CD4-positive, alpha-beta T cell treated with Interferon alpha-2 for 1 hour (primary cell): ENCODE data around the gene CT55.
"Not testable (repeated sequence)": the region's sequence is repeated elsewhere in the genome, so short reads cannot be mapped to it uniquely, and the experiment has no call there.

ENCODE experiments used
- DNase-seq, 2 donors: peaks; one replicate each; pipeline ENCODE4 v3.0.0-alpha.2; 2020 to 2022

The CT55 gene, protein sequence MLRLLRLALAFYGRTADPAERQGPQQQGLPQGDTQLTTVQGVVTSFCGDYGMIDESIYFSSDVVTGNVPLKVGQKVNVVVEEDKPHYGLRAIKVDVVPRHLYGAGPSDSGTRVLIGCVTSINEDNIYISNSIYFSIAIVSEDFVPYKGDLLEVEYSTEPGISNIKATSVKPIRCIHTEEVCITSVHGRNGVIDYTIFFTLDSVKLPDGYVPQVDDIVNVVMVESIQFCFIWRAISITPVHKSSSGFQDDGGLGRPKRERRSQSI

DNA sequence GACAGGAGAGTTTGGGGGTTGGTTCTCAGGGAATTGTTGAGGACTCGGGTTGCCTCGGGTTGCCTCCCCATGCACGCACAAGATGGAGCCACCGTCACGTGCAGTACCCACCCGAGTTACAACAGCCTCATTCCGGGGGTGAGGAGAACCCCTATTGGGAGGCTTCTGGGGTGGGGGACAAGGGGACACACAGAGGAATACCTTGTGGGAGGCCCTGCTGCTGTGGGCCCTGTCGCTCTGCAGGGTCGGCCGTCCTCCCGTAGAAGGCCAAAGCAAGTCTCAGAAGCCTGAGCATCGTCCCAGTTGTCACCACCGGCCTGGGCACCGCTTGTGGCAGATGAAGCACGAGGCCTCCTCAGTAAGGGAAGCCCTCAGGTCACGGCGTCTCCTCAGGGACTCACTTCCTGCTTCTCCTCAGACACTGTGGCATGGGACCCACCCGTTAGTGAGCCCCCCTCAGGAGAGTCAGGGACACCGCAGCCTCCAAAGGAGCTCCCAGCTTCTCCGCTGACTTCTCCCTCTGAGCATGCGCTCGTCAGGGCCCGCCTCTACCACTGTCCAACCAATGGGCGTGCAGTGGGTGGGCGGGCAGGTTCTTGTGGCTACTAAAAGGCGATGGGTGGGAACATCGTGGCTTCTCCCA lies at the start of gene CT55:
CT55 (minus strand) TSS at position 522 of the 643 bp plus-strand sequence; CDS start at position 295, 227 bp downstream.
- no peak for DNase-seq

DNA sequence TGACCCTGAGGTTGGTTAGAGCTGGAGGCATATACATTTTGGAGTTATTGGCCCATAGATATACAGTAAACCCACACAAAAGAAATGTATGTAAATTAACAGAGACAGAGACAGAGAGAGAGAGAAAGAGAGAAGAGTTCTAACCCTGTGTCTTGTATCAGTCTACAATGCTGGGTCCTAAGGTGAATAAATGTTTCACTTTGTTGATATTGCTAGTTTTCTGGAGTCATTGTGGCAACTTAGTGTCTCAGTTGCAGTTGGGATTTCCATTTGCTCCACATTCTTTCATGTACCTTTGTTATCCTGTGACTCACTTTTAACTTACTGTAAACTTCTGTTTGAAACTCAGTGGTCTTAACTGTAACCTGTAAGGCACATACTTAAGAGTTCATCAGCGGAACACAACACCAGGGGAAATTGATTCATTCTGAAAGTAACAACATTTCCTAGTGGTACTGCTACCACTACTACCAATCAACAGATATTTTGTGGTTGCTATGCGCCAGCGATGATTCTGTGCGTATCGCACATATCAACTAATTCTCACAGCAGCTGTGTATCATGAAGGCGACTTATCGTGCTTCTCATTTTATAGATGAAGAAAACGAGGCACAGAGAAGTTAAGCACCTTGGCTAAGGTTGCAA lies 42.1 kb upstream of the CT55 start:
- peak in 1 of 2 donors; percentile 30 for DNase-seq

DNA sequence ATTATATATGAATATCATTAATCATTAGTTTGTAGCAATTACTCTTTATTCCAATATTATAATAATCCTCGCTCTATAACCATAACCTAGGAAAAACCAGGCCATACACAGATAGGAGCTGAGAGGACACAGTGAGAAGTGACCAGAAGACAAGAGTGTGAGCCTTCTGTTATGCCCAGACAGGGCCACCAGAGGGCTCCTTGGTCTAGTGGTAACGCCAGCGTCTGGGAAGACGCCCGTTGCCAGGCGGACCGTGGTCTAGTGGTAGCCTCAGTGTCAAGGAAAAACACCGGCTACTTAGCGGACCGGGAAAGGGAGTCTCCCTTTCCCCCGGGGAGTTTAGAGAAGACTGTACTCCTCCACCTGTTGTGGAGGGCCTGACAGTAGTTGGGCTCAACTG lies 35.2 kb upstream of the CT55 start:
- DNase-seq, result peak in 1 of 2 donors; percentile 43

DNA sequence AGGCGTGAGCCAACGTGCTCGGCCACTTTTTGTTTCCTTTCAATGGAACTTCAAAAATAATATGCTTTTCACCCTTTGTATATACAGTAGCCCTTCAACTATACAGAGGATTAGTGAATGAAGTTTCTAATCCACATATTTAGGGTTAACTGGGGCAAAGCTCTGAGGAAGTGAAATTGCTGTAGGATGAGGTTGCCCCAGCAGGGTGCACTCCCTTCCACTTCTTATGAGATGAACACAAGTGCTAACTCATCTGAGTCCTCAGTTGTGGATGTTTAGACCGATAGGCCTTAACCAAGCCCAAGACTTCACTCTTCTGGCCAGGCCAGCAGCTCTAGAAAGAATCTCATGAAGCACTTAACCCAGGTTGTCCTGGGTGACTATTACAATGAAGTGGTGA lies 29.1 kb upstream of the CT55 start:
- no peak for DNase-seq

DNA sequence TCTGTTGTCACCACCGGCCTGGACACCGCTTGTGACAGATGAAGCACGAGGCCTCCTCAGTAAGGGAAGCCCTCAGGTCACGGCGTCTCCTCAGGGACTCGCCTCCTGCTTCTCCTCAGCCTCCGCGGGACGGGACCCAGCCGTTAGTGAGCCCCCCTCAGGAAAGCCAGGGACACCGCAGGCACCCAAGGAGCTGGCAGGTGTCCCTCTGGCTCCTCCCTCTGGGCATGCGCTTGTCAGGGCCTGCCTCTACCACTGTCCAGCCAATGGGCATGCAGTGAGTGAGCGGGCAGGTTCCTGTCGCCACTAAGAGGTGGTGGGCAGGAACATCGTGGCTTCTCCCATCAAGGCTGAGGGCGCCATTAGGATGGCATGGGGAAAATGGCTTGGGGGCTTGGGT lies 23.5 kb upstream of the CT55 start:
- no peak for DNase-seq

DNA sequence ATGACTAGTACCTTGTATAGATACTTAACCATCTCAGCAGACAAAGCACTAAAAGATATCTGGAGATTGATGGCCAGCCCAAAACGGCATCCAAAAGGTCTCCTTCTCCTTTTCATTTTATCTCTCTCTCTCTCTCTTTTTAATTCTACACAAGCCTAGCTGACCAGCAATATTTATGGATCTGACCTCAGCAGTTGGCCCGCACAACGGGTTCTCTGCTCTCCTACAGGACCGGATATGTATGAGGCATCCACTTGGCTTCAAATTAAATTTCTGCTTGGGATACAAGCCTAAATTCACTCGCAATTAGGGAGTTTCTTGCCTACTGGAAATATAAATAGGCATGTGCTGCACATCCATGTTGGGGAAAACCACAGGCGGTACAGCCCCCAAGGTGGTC lies 22.5 kb upstream of the CT55 start:
- no peak for DNase-seq

DNA sequence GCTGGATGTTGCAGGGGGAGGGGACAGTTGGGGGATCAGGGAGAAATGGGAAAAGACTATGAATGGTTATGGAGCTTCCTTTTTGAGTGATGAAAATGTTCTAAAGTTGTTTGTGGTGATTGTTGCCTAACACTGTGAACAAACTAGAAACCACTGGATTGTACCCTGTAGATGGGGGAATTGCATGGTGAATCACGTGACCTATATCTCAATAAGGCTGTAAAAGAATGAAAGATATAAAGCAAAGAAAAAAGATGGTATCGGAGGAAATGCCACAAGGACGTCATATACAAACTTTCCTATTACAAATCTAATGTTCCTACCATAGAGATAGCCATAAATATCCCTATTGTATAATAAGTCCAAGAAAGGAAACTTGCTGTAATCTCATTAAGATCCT lies 20.6 kb upstream of the CT55 start:
- DNase-seq, result no peak

DNA sequence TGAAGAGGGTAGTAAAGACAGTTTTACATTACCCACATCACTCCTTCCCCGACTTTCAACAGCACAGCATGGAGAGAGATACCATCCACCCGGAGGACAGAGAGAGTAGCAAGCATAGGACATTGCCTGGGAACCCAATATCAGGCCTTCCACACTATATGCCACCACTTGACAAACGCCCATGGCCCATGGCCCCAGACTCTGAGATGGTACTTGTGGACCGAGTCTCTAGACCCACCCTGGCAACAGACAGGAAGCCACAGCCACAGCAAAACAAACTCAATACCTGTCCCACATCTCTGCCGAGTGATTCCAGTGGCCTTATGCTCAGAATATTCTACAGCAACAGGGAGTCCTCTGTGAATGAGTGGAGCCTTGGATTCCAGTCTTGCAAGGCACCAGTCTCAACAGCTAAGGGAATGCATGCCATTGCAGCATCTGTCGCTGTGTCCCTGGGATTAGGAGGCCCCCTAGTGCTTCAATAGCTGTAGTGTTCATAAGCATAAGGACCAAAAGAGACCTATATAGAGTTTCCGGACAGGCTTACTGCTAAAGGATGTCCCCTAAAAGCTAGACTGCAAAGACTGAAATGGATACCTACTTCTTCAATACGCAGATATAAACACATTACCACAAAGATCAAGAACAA lies 14.7 kb upstream of the CT55 start:
- DNase-seq, result peak; percentile 6 to 38

DNA sequence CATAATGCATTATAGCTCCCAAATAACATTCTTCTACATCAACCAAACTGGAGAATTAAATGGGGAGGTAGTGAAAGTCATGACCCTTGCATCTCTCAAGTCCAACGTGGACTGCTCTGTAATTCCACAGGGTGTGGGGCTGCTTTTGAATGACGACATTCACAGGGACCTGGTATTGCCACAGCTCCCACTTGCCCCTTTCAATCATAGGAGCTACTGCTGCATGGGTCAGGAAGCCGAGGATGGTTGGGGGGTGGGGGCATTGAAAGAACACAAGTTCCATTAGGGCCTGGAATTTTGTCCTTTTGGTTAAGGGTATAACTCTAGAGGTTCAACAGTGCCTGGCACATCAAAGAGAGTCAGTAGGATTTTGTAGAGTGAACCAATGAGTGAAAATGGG lies 7.4 kb upstream of the CT55 start:
- no peak for DNase-seq

DNA sequence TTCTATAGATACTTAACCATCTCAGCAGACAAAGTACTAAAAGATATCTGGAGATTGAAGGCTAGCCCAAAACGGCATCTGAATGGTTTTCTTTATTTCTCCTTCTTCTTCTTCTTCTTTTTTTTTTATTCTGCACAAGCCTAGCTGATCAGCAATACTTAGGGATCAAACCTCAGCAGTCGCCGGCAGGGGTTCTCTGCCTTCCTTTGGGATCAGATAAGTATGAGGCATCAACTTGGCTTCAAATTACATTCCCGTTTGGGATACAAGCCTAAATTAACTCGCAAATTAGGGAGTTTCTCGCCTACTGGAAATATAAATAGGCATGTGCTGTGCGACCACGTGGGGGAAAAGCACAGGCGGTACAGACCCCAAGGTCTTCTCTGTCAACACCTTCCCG lies 730 bp downstream of the CT55 start:
- no peak for DNase-seq

DNA sequence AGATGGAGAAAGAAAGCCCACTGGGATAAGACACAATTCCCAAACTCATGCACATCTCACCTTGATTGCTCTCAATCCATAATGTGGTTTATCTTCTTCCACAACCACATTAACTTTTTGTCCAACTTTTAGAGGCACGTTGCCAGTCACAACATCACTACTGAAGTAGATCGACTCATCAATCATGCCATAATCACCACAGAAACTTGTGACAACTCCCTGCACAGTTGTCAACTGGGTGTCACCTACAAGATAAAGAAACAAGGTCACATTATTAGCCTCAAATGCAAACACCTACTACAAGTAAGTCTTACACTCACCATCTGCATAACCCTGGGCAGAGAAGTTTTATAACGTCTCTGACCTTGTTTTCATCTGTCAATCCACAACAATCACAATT lies 1.7 kb downstream of the CT55 start:
- not testable (repeated sequence) for DNase-seq

DNA sequence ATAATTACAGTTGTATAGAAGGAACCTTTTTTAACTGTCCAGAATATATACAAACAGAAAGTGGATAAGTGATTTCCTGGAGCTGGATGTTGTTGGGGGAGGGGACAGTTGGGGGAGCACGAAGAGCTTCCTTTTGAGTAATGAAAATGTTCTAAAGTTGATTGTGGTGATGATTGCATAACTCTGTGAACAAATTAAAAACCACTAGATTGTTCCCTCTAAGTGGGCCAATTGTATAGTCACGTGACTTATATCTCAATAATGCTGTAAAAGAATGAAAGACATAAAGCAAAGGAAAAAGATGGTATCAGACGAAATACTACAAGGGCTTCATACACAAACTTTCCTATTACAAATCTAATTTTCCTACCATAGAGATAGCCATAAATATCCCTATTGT lies 2.7 kb downstream of the CT55 start:
- DNase-seq, result no peak

DNA sequence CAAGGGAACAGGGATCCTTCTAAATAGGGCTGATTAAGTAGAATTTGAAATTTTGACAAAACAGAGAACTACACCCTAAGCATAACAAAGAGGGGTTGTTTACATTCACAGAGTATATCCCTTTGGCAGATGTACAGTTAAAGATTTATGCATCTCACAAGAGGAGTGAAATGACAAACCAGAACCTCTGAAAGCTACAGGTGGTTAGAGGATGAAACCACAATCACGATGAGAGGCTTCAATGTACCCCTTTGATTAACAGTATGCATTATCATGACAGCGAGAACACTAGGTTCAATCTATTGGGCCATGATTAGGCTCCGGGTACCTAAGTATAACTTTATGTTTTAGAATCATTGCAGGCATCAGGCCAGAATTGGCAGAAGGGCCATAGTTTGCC lies 16.5 kb downstream of the CT55 start:
- not testable (repeated sequence) for DNase-seq

DNA sequence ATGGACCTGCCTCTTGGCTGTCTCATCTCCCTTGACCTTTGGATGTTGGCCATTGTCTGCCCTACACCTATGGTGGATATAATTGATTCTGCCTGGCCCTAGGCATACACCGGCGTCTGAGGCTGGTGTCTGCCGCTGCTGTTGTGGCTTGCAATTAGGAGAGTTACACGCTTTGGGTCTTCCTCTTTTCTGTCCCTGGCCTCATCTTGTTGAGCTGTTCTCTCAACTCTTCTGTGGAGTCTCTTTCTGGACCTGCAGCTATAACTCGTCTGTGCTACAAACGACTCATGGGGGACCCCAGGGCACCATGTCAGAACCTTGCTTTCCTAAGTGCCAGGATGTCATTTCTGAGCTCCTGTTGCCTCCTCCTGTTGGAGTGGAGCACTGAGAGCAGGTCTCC lies 45.1 kb downstream of the CT55 start:
- not testable (repeated sequence) for DNase-seq

DNA sequence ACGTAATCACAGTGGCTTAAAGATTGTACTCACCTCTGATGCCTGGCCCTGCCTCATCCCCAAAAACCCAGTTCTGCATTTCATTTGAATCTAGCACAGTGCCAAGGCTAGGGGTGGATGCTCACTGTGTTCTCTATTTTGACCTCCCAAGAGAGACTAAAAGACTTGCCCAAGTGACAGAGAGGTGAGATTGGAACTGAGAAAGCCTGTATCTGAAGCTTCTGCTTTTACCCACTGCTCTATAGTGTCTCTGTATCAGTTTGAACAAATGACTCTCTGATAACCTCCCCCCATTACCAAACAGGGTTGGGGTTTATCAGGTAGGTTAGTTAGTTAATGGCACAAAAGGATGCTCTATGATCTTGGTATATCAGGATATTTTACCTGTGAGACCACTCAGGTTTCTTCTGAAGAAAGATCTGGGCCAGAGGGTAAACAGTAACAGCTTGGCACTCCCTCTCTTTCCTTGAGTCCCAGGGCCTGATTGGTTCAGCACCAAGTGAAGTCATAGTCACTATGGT lies 51.1 kb downstream of the CT55 start, which contains the start of gene ETDB:
ETDB (minus strand) TSS at position 471 of the 521 bp plus-strand sequence. CDS start 1,265 bp downstream, outside the sequence.
- not testable (repeated sequence) for DNase-seq

DNA sequence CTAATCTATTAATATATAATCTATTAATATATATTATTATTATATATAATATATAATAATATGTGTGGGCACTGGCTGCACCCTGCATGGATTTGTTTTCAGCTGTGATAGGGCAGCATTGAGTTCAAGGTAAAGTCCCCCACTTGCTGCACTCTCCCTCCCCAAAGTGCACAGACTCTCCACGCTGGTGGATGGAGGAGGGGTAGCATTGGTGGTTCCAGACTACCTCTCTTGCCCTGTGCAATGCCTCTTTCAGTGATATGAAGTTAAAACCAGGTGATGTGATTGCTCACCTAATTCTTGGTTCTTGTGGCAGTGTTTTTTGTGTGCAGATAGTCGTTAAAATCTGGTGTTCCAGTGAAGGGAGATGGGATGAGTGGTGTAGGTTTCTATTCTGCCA lies 55.1 kb downstream of the CT55 start:
- DNase-seq, result not testable (repeated sequence)

DNA sequence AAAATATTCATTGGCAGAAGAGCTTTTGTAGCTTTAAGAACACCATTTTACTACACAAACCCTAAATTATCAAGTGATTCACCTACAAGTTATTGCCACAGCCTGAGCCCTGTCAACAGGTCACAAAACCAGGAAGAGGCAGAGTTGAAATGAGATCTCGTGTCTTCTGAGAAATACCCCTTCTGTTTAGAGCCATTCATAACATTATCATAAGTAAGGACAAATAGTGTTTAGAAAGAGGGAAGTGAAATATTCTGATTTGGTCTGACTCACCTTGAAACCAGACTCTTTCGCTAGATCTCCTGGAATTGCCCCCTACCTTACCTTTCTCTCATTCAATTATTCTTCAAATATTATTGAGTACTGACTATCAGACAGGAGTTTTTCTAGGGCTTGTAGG lies 56.8 kb downstream of the CT55 start:
- DNase-seq, result no peak

DNA sequence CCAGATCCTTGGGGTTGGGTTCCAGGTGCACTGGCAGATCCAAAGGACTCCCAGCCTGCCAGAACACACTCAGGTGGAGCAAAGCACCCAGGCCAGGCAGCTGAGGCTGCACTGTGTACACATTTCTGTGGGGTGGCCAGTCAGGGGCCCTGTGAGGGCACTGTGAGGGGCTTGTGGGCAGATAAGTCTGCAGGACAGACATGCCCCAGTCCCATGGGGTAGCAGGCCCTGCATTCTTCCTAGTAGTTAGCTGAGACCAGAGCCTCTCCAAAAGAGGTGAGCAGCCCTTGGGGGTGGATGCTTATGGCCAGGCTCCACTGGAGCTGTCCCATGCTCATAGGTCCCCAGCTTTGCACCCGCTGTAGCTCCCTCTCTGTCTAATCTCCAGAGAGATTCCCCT lies 58.5 kb downstream of the CT55 start:
- DNase-seq, result no peak

DNA sequence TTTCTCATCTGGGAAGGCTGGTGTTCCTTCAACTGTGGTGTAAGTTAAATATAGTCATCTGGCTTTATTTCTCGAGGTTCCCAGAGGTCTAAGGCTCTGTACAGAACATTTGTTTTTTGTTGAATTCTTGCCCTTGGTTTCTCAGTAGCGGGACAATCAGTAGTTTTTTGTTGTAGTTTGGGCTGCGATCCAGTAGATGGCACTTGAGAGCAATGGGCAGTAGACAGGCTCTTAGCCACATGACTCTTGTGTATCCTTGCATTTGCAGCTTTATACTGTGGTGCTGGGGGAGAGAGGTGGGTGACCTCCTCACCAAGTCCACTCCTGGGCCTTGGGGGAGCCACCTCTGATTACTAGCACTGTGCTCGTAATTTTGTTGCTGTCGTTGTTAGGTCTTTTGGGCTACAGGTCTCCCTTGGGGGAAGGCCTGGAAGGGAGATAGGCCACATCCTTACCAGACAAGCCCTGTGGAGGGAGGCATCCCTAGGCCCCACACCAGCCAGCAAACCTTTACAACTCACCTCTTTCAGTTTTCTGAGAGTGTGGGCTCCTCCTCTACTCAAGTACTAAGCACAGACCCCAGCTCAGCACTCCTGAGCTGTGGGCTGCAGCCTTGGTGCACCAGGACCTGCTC lies 59.0 kb downstream of the CT55 start:
- DNase-seq, result peak; percentile 18 to 53

DNA sequence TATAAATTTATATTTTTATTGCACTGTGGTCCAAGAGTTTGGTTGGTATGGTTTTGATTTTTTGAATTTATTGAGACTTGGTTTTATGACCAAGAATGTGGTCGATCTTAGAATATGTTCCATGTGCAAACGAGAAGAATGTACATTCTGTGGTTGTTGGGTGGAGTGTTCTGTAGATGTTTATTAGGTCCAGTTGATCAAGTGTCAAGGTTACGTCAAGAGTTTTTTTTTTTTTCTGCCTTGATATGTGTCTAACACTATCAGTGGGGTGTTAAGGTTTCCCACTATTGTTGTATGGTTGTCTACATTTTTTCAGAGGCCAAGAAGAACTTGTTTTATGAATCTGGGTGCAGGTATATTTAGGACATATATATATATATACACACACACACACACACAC lies 61.6 kb downstream of the CT55 start:
- DNase-seq, result no peak
